ENCODE results near the gene MPDZ. TPM values are rescaled to one million over a fixed set of nuclear protein-coding genes. Genes with fewer than 3 reads are reported as not detected.

MPDZ gene
- total and polyA plus RNA-seq, 2 experiments from 2014 or later, result 33.0 to 43.1 TPM

GRCh38 chr9:13205824-13206223, 73.7 kb downstream of the MPDZ start (continued):
- TF ChIP-seq, protein P1, sequence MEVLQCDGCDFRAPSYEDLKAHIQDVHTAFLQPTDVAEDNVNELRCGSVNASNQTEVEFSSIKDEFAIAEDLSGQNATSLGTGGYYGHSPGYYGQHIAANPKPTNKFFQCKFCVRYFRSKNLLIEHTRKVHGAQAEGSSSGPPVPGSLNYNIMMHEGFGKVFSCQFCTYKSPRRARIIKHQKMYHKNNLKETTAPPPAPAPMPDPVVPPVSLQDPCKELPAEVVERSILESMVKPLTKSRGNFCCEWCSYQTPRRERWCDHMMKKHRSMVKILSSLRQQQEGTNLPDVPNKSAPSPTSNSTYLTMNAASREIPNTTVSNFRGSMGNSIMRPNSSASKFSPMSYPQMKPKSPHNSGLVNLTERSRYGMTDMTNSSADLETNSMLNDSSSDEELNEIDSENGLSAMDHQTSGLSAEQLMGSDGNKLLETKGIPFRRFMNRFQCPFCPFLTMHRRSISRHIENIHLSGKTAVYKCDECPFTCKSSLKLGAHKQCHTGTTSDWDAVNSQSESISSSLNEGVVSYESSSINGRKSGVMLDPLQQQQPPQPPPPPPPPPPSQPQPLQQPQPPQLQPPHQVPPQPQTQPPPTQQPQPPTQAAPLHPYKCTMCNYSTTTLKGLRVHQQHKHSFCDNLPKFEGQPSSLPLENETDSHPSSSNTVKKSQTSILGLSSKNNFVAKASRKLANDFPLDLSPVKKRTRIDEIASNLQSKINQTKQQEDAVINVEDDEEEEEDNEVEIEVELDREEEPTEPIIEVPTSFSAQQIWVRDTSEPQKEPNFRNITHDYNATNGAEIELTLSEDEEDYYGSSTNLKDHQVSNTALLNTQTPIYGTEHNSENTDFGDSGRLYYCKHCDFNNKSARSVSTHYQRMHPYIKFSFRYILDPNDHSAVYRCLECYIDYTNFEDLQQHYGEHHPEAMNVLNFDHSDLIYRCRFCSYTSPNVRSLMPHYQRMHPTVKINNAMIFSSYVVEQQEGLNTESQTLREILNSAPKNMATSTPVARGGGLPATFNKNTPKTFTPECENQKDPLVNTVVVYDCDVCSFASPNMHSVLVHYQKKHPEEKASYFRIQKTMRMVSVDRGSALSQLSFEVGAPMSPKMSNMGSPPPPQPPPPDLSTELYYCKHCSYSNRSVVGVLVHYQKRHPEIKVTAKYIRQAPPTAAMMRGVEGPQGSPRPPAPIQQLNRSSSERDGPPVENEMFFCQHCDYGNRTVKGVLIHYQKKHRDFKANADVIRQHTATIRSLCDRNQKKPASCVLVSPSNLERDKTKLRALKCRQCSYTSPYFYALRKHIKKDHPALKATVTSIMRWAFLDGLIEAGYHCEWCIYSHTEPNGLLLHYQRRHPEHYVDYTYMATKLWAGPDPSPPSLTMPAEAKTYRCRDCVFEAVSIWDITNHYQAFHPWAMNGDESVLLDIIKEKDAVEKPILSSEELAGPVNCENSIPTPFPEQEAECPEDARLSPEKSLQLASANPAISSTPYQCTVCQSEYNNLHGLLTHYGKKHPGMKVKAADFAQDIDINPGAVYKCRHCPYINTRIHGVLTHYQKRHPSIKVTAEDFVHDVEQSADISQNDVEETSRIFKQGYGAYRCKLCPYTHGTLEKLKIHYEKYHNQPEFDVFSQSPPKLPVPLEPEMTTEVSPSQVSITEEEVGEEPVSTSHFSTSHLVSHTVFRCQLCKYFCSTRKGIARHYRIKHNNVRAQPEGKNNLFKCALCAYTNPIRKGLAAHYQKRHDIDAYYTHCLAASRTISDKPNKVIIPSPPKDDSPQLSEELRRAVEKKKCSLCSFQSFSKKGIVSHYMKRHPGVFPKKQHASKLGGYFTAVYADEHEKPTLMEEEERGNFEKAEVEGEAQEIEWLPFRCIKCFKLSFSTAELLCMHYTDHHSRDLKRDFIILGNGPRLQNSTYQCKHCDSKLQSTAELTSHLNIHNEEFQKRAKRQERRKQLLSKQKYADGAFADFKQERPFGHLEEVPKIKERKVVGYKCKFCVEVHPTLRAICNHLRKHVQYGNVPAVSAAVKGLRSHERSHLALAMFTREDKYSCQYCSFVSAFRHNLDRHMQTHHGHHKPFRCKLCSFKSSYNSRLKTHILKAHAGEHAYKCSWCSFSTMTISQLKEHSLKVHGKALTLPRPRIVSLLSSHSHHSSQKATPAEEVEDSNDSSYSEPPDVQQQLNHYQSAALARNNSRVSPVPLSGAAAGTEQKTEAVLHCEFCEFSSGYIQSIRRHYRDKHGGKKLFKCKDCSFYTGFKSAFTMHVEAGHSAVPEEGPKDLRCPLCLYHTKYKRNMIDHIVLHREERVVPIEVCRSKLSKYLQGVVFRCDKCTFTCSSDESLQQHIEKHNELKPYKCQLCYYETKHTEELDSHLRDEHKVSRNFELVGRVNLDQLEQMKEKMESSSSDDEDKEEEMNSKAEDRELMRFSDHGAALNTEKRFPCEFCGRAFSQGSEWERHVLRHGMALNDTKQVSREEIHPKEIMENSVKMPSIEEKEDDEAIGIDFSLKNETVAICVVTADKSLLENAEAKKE (CRISPR knock-in tag; IDR thresholded peaks at IDR 0.05), result no peak
- TF ChIP-seq POLR2AphosphoS5 (IDR thresholded peaks at IDR 0.05; ENCODE audit: low read depth), result no peak
- TF ChIP-seq ZNF331 (CRISPR knock-in tag; IDR thresholded peaks at IDR 0.05; ENCODE audit: low read depth), result no peak

DNA sequence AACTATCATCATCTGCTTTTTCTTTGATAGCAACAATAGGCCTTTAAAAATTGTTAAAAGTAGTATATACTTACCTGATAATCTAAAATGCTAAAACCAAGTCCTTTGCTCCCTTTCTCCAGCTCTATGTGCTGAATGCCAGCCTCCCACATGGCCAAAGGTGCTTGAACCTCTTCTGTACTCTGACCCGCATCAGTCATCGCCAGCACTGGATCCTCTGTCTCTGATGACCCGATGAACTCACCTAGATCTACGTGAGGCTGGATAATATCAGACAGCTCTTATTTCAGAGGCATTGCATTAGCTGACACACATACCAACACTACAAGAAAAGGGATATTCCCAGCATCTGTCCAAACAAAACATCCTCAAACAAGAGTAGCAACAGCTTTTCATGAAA, 89.5 kb downstream of the MPDZ start:
- peaks cover 2% of the 10 kb centered on the region for H3K27me3 Mint-ChIP-seq (ENCODE audit: insufficient read depth, low read depth, poor library complexity)
- Histone ChIP-seq H3K4me3 (no peak overlapping the region), H3K36me3 (ENCODE audit: insufficient read depth) (peaks cover 21% of the 10 kb centered on the region; the same call in 1 of the 2 replicates), H3K27me3 (ENCODE audit: insufficient read depth) (no peaks in the 10 kb centered on the region), H3F3A (replicated peaks; ENCODE audit: low read depth) (no peaks in the 10 kb centered on the region), H4K20me1 (replicated peaks; ENCODE audit: insufficient read depth) (no peaks in the 10 kb centered on the region), H3K4me1 (ENCODE audit: insufficient read depth) (no peaks in the 10 kb centered on the region), H3K4me2 (no peak overlapping the region), H3K9me2 (ENCODE audit: insufficient read depth) (no peaks in the 10 kb centered on the region), H3K27ac (ENCODE audit: low read depth) (no peak overlapping the region), H2AFZ (no peak overlapping the region), H3K79me2 (replicated peaks; ENCODE audit: insufficient read depth) (no peaks in the 10 kb centered on the region)
- ATAC-seq, result no peak
- no peak overlapping the region for H3K27ac Mint-ChIP-seq
- TF ChIP-seq STAT1 (IDR thresholded peaks at IDR 0.05; ENCODE audit: unreplicated experiment) (no peak), ZNF114 (CRISPR knock-in tag; IDR thresholded peaks at IDR 0.05) (no peak), ZNF331 (CRISPR knock-in tag; IDR thresholded peaks at IDR 0.05; ENCODE audit: low read depth) (no peak)
- DNase-seq (ENCODE audit: low spot score), result no peak
- H3K4me1 Mint-ChIP-seq, result no peaks in the 10 kb centered on the region
- no peak overlapping the region for H3K4me3 Mint-ChIP-seq
- peaks cover 23% of the 10 kb centered on the region; the same call in 2 of the 3 replicates for H3K36me3 Mint-ChIP-seq (ENCODE audit: low read depth)
- no peaks in the 10 kb centered on the region for H3K9me3 Mint-ChIP-seq

Measured in GM23338 (cell line).